ENCODE data around the gene COMTD1. TPM values are rescaled to one million over a fixed set of nuclear protein-coding genes. Genes with fewer than 3 reads are reported as not detected.
A peak's percentile ranks its signal among the peaks of the same experiment; 100 is the strongest.

The COMTD1 gene
- total and polyA plus RNA-seq, 10 of the 15 experiments (the other 5 are each of a cell fraction or from before 2014, with no cell fraction given) = 0.39 to 64.3 (median 26.0) TPM

DNA sequence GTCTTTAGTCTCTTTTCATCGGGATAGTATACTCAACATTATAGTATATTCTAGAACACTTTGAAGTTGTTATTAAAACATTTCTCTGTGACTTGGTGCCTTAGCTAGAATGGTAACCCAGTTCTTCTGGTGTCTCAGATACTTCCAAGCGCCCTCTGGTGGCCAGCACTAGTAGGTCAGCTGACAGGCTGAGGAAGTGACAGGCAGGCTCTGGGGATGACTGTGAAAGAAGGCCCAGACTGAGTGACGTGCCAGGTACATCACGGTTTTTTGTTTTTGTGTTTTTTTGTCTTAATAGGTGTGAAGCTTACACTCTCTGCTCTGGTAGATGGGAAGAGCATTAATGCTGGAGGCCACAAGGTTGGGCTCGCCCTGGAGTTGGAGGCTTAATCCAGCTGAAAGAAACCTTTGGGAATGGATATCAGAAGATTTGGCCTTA is 5.1 kb downstream of the COMTD1 start (continued):
- TF ChIP-seq, protein P1, sequence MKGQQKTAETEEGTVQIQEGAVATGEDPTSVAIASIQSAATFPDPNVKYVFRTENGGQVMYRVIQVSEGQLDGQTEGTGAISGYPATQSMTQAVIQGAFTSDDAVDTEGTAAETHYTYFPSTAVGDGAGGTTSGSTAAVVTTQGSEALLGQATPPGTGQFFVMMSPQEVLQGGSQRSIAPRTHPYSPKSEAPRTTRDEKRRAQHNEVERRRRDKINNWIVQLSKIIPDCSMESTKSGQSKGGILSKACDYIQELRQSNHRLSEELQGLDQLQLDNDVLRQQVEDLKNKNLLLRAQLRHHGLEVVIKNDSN (IDR thresholded peaks at IDR 0.05; ENCODE audit: borderline replicate concordance, extremely low read length, insufficient read depth, low read depth, low read length) = peak; percentile 51
- TF ChIP-seq, protein P2, sequence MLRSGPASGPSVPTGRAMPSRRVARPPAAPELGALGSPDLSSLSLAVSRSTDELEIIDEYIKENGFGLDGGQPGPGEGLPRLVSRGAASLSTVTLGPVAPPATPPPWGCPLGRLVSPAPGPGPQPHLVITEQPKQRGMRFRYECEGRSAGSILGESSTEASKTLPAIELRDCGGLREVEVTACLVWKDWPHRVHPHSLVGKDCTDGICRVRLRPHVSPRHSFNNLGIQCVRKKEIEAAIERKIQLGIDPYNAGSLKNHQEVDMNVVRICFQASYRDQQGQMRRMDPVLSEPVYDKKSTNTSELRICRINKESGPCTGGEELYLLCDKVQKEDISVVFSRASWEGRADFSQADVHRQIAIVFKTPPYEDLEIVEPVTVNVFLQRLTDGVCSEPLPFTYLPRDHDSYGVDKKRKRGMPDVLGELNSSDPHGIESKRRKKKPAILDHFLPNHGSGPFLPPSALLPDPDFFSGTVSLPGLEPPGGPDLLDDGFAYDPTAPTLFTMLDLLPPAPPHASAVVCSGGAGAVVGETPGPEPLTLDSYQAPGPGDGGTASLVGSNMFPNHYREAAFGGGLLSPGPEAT (IDR thresholded peaks at IDR 0.05; ENCODE audit: low read depth) = no peak
- TF ChIP-seq CREB1 (IDR thresholded peaks at IDR 0.05; ENCODE audit: low read depth) (peak; percentile 82), HDAC2 (IDR thresholded peaks at IDR 0.05) (no peak), ESRRA (IDR thresholded peaks at IDR 0.05; ENCODE audit: low read length) (no peak), PML (IDR thresholded peaks at IDR 0.05; ENCODE audit: low read length) (no peak), MEF2B (IDR thresholded peaks at IDR 0.05; ENCODE audit: partially characterized antibody, poor library complexity, severe bottlenecking) (no peak), SIN3A (IDR thresholded peaks at IDR 0.05; ENCODE audit: low read depth, low read length) (no peak), MEF2A (IDR thresholded peaks at IDR 0.05; ENCODE audit: insufficient read depth, low read depth, low read length) (no peak), NFYB (IDR thresholded peaks at IDR 0.05; ENCODE audit: insufficient read depth, low read depth, low read length) (no peak), RB1 (IDR thresholded peaks at IDR 0.05; ENCODE audit: borderline replicate concordance) (peak; percentile 40; the same call in 1 of the 2 replicates), PAX8 (IDR thresholded peaks at IDR 0.05) (no peak), ZSCAN29 (IDR thresholded peaks at IDR 0.05) (no peak), BMI1 (IDR thresholded peaks at IDR 0.05; ENCODE audit: borderline replicate concordance) (no peak), NBN (IDR thresholded peaks at IDR 0.05) (peak; percentile 74), SPI1 (IDR thresholded peaks at IDR 0.05; ENCODE audit: borderline replicate concordance, insufficient read depth, low read depth, low read length) (peak; percentile 81; the same call in 1 of the 2 replicates), RAD21 (IDR thresholded peaks at IDR 0.05; ENCODE audit: insufficient read depth, low read depth, low read length) (peak; percentile 66)
- TF ChIP-seq, protein P3, sequence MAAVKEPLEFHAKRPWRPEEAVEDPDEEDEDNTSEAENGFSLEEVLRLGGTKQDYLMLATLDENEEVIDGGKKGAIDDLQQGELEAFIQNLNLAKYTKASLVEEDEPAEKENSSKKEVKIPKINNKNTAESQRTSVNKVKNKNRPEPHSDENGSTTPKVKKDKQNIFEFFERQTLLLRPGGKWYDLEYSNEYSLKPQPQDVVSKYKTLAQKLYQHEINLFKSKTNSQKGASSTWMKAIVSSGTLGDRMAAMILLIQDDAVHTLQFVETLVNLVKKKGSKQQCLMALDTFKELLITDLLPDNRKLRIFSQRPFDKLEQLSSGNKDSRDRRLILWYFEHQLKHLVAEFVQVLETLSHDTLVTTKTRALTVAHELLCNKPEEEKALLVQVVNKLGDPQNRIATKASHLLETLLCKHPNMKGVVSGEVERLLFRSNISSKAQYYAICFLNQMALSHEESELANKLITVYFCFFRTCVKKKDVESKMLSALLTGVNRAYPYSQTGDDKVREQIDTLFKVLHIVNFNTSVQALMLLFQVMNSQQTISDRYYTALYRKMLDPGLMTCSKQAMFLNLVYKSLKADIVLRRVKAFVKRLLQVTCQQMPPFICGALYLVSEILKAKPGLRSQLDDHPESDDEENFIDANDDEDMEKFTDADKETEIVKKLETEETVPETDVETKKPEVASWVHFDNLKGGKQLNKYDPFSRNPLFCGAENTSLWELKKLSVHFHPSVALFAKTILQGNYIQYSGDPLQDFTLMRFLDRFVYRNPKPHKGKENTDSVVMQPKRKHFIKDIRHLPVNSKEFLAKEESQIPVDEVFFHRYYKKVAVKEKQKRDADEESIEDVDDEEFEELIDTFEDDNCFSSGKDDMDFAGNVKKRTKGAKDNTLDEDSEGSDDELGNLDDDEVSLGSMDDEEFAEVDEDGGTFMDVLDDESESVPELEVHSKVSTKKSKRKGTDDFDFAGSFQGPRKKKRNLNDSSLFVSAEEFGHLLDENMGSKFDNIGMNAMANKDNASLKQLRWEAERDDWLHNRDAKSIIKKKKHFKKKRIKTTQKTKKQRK (IDR thresholded peaks at IDR 0.05; ENCODE audit: low read depth, low read length) = no peak
- TF ChIP-seq, protein P4, sequence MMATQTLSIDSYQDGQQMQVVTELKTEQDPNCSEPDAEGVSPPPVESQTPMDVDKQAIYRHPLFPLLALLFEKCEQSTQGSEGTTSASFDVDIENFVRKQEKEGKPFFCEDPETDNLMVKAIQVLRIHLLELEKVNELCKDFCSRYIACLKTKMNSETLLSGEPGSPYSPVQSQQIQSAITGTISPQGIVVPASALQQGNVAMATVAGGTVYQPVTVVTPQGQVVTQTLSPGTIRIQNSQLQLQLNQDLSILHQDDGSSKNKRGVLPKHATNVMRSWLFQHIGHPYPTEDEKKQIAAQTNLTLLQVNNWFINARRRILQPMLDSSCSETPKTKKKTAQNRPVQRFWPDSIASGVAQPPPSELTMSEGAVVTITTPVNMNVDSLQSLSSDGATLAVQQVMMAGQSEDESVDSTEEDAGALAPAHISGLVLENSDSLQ (IDR thresholded peaks at IDR 0.05) = peak; percentile 97
- TF ChIP-seq, protein P5, sequence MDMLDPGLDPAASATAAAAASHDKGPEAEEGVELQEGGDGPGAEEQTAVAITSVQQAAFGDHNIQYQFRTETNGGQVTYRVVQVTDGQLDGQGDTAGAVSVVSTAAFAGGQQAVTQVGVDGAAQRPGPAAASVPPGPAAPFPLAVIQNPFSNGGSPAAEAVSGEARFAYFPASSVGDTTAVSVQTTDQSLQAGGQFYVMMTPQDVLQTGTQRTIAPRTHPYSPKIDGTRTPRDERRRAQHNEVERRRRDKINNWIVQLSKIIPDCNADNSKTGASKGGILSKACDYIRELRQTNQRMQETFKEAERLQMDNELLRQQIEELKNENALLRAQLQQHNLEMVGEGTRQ (IDR thresholded peaks at IDR 0.05; ENCODE audit: borderline replicate concordance, low read depth, low read length) = peak; percentile 49

All from GM12878 (cell line).